Measurements from ENCODE around the gene OVAAL.

- TF ChIP-seq CTCF (IDR thresholded peaks at IDR 0.05): no peak
- TF ChIP-seq POLR2A (IDR thresholded peaks at IDR 0.05): no peak
These were observed 24.6 kb upstream of the OVAAL start for GRCh38 chr1:180534214-180534613.

Data from lower leg skin (tissue), 3 donors.